ENCODE data around the gene LIME1.

Gene LIME1

DNA sequence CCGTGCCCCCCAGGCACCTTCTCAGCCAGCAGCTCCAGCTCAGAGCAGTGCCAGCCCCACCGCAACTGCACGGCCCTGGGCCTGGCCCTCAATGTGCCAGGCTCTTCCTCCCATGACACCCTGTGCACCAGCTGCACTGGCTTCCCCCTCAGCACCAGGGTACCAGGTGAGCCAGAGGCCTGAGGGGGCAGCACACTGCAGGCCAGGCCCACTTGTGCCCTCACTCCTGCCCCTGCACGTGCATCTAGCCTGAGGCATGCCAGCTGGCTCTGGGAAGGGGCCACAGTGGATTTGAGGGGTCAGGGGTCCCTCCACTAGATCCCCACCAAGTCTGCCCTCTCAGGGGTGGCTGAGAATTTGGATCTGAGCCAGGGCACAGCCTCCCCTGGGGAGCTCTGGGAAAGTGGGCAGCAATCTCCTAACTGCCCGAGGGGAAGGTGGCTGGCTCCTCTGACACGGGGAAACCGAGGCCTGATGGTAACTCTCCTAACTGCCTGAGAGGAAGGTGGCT is 39.1 kb upstream of the LIME1 start:
- DNase-seq, result no peak

DNA sequence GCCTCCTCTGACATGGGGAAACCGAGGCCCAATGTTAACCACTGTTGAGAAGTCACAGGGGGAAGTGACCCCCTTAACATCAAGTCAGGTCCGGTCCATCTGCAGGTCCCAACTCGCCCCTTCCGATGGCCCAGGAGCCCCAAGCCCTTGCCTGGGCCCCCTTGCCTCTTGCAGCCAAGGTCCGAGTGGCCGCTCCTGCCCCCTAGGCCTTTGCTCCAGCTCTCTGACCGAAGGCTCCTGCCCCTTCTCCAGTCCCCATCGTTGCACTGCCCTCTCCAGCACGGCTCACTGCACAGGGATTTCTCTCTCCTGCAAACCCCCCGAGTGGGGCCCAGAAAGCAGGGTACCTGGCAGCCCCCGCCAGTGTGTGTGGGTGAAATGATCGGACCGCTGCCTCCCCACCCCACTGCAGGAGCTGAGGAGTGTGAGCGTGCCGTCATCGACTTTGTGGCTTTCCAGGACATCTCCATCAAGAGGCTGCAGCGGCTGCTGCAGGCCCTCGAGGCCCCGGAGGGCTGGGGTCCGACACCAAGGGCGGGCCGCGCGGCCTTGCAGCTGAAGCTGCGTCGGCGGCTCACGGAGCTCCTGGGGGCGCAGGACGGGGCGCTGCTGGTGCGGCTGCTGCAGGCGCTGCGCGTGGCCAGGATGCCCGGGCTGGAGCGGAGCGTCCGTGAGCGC is 38.5 kb upstream of the LIME1 start:
- no peak for DNase-seq

DNA sequence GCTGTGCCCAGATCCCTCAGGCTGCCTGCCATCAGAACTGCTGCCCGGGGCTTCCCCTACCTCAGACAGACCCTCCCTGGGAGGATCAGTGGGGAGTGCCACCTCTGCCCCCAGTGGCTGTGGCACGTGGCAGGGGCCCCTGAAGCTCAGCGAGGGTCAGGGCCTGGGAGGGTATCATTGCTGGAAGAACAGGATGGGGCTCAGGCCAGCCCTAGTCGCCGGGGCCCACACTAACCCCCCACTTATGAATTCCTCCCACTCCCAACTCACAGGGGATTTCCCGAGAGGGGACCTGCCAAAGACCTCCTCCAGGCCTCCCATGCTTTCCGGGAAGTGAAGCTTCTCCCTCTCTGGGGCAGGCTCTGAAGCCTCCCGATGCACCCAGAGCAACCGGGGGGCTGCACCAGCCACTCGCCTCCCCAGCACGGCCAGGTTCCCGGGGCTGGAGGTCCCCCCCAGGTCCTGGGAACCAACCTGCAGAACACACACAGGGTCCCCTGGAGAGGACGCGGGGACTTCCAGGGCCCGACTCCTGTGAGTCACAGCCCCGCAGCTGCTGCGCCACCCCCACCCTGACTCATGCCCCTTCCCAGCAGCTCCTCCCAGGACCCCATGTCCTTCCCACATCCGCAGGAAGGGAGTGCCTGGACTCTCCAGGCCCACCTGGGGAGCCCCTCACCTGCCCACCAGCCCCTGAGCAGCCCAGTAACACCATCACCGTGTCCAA is 37.6 kb upstream of the LIME1 start:
- DNase-seq, result peak; percentile 58

DNA sequence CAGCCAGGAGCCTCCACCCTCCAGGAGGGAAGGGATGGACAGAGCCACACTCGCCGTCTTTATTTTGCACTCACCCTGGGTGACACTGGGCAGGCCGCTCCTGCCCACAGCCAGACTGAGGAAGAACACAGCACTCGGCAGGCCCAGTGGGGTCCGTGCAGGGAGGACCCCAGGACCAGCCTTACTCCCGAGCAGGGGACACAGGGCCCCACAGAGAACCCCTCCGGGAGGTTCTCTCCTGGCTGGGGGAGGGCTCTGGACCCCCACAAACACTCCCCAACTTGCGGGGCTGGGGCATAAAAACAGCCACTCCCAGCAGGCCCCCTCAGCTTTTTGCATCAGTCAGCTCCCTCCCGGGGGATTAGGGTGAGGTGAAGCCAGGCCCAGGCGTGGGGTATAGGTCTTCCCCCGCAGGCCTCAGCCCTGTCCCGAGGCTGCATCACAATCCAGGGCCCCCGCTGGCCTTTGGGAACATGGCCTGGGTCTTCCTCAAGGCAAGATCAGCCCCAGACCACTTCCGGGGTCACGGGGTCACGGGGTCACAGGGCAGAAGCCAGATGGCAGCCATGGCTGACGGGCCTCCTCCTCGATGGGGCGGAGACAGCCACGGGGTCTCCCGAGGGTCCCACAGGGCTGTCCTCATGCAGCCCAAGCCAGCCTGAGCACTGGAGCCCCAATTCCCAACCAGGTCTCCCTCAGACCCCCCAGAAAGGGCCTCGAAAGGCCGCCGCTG is 36.8 kb upstream of the LIME1 start:
- no peak for DNase-seq

DNA sequence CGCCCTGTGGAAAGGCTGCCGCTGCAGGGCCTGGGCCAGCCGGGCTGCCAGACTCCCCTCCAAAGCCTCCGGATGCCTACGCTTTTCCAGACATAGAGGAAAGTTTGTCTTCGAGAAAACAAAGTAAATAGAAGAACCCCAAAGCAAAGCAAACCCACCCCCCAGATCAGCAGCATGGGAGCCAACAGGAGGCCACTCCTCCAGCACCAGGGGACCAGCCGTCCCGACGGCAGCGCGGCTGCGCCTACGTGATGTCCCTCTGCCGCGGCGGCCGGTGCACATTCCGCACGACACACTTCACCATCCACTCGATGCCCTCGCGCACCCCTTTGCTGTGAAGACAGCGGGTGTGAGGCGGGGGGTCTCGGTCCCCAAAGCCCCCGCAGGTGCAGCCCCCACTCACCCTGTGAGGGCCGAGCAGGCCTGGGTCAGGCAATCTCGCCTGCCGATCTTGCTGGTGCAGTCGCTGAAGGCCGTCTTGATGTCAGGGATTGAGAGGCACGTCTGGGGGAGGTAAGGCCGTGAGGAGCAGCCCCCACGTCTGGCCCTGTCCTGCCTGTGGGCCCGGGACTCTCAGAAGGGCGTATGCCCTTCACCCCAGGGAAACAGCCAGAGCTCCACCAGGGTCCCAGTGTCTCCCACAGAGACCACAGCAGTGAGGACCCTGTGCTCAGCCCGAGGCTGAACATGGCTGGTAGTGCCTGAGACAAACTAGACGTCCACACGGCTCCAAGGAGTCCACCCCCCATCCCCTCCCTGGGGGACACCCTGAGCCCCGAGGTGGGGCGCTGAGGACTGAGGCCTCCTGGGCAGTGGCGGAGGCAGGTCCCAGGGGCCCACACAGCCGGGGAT is 36.0 kb upstream of the LIME1 start:
- DNase-seq, result no peak

DNA sequence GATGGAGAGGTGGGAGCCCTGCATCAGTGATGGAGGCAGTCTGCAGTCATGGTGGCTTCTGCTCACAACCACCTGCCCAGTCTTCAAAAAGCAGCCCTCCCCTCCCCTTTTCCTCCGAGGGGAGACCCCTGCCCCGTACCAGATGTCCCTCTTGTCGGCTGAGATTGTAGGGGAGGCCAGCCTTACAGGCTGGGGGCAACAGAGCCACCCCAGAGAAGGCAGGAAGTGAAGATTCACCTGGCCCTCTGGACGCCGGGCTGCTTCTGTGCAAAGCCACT is 35.5 kb upstream of the LIME1 start:
- DNase-seq, result no peak

DNA sequence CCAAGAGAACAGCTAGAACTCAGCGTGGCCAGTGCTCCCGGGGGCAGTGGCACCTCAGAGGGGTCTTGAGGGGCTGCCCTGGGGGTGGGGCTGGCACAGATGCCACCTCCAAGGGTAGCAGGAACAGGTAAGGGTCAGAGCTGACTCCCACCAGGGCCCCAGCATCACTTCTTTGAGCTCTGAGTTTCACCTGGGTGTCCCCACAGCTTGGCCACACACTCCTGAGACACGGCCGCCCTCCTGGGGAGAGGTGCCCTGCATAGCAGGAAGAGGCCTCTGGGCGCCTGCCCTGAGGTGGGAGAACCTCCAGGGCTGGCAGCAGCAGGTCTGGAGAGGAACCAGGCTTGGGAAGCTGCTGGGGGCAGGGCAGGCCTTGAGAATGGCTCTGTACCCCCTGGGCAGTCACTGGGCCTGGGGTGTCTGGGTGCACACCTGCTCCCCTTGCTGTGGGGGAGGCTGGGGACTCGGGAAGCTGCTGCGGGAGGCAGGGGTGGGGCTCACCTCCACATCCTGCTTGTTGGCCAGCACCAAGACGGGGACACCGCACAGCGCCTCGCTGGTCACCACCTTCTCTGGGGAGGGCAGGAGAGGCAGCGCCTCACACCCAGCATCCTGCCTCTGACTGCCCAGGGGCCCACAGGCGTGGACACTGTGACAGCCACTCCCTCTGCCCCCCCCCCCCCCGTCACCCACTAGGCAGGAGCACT is 35.0 kb upstream of the LIME1 start:
- no peak for DNase-seq

DNA sequence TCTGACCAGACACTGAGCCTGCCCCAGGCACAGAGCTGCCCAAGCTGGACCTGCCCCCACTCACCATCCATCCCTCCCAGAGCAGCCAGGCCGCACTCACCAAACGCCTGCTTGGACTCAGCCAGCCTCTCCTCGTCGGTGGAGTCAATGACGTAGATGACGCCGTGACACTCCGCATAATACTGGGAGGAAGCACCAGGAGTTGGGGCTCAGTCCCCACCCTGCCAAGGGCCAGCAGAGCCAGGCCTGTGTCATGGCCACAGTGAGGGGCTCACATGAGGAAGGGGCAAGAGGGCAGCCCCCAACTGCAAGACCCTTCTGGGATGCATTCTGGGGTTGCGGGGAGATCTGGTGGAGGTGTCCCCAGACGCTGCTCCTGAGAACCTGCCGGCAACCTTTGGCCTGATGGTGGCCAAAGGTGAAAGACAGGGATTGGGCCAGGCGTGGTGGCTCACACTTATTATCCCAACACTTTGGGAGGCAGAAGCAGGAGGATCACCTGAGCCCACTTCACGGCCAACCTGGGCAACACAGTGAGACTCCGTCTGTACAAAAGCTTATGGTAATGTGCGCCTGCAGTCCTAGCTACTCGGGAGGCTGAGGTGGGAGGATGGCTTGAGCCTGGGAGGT is 34.3 kb upstream of the LIME1 start:
- no peak for DNase-seq

DNA sequence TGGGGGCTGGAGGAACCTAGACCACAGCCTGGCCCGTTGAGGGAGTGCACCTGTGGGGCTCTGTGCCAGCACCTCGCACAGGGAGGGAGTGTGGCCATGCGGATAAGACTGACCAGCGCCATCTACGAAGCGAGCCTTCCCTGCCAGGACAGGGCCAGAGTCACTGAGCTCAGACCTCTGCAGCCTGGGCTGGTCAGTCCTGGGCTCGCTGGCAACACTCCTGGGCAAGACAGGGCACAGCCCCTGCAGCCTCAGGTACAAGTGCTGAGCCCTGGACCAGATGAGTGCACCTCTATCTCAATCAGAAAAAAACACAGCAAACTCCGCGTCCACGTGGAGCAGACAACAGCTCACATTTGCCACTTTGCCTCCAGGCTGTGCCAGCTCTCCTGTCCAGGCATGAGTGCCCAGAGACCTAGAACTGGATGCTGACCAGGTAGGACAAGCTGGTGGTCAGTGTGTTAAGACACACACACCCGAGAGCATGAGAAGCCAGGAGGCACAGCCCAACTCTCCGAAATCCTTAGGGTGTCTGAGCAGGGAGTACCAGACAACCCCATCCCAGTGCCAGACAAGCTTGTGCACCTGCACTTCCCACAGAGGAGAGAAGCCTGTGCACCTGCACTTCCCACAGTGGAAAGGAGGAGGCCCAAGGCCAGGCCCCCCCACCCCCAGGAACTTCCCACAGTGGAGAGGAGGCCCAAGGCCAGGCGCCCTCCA is 33.6 kb upstream of the LIME1 start:
- DNase-seq, result no peak

DNA sequence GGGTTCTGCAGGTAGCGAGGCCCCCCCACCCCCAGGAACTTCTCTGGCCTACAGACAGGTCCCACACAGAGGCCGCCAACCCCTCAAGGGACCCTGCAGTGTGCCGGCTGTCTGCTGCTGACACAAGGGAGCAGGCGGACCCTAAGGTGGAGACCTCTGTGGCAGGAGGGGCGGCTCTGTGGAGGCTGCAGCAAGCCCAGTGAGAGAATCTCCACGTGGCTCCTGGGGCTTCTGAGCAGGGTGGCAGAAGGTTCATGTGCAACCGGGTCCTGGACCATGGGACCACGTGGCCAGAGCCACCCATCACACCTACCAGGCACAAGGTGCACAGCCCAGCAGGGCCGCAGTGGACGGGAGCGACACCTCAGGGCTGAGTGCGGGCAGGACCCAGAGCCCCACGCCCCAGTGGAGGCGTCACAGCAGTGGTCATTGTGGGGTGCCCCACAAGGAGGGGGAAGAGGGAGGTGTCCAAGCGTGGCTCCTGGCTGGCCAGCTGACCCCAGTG is 32.9 kb upstream of the LIME1 start:
- DNase-seq, result no peak

DNA sequence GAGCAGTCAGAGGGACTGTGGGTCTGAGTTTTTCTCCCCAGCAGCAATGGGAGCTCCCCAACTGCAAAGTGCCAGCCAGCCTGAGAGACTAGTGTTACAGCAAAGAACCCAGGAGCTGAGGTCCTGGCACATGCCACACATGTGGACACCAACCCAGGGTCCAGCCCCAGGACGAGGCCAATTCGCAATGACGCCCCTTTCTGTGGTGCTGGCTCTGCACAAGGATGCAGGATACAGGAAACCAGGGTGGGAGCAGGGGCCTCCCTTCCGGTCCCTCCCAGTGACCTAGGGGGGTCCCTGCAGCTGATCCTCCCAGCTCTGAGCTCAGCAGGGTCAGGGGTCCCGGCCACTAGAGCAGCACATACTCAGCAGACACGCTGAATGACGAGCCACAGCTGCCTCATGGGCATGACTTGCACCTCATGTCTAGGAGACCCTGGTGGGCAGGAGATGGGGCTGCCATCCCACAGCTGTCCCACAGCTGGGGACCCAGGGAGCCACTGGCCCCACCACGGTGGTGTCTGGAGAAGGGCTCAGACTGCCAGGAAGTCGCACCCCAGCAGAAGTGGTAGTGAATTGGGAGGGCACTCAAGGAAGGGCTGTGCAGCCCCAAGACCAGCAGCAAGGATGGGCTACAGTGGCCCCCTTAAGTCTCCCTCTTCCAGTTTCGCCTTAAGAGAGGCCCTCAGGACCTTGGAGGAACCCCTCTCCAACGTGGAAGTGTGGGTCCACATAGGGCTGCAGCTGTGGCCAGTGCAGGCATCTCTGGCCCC is 32.3 kb upstream of the LIME1 start:
- DNase-seq, result no peak

DNA sequence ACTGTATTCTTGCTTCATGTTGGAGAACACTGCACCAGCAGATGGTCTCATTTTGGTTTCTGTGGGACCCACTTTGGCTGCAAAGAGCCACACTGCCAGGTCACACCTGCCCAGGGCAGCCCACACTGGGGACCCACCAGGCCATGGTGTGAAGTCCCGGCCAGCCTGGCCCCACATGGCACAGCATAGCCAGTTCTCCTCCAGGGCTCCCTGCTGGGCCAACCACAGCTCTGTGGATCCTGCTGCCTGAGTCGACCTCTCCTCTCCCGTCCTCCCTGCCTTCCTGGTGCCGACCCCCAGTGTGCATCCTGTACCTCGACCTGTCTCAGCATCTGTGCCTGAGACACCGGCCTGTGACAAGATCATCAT is 31.7 kb upstream of the LIME1 start:
- DNase-seq, result no peak

DNA sequence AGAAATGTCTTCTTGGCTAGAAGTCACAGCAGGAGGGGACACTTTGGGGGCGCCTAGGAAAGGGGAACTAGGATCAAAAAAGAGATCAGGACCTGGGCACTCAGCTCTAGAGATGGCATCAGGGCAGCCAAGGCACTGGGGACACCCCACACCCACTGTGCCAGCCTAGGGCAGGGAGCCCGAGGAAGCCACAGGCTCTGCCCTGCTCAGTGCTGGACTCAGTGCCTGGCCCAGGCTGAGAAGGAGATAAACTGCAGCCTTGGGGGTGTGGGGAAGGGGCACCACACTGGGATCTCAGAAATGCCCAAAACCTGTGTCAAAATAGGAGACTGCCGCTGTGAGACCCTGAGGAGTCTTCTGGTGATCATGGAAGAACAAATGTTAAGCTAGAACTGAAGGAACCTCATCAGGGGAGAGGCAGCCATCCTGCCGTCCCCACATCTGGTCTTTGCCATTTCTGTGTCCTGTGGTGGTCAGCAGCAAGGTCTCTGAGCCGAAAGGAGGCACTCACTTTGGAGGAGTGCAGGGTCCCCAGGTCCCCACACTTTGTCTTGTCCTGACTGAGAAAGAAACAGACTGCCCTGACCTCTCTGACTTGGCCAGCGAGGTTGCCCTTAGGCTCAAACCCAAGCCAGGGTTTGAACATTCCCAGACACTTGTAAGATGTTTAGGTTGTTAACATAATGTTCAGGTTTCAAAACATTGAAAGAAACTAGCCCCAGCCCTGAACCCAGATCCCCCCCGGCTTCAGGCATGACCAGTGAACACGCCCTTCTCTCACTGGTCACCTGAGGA is 31.0 kb upstream of the LIME1 start:
- DNase-seq, result no peak

DNA sequence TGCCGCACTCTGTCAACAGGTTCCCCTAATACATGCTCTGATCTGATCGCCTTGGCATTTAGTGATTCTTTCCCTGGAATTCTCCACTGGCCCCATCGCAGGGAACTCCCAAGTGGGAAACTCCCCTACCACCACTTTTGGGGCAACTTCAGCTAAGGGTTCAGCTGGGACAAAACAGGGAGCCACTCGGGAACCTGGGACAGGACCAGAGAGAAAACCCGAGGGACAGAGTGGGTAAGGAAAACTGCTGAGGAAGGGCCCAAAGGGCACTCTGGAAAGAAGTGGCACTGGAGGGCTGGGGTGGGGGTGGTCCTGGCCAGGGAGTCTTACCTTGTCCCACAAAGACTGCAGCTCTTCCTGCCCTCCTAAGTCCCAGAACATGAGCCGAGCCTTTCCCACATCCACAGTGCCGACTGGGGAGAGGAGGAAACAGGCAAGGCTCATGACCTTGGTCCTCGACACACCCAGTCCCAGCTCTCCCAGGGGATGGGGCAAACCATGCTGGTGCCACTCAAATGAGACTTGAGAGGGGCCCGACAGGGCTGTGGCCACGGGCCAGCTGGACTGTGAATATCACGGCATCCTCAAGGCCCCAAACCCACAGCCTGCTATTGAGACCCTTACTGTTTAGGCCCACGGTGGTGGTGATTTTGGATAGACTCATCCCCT is 30.3 kb upstream of the LIME1 start:
- DNase-seq, result no peak

DNA sequence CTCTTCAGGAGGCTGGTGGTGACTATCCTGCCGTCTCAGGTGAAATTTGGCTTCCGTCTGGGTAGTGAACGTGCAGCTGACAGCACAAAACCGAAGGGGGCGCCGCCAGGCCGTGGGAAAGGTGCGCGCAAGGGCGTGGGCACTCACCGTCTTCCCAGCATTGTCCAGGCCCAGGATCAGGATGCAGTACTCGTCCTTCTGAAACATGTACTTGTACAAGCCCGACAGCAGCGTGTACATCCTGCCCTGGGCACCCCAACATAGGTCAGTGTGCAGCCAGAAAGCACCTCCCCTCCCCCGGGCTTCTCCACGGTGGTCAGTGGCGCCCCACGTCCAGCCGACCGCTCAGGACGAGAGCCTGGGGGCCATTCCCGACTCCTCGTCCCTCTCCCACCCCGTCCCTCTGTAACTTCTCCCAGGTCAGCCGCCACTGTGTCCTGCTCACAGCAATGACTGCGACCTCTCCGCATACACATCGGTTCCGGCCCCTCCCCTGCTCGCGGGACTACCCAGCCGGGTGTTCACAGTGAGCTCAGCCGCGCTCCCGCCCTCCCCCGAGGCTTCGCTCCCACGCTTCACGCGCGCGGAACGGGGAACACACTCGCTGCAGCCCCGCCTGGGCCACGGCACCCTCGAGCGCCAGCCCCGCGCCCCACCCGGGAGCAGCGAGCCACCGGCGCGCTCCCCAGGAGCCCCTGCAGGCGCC is 29.5 kb upstream of the LIME1 start:
- peak; percentile 66 for DNase-seq

DNA sequence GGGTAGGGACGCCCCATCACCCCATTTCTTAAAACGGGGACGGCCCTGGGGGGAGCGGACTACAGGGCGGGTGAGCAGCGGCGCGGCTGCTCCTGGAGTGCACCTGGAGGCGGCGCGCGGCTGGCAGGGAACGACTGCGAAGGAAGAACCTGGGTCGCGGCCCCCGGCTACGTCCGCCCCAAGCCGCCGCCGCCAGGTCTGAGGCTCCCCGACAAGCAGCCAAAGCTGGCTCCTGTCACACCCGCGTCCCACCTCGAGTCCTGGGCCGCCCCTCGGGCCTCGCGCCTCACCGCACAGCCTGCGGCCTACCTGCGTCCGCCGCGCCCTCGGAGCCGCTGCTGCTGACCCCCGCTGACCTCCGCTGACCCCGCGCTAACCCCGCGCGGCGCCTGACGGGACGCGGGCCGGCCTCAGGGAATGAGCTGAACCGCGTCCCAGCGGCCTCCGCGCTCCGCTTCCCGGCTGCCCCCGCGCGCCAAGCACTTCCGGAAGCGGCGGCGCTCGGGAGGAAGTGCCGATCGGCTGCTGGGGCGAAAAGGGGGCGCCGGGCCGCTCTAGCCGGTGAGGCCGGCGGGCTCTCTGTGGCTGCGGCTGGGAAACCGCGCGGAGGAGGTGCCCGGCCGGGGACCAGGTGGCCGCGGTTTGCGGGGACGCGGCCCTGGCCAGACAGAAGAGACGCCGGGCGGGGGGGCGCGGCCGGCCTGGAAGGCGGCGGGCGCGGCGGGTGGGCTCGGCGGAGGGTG is 28.7 kb upstream of the LIME1 start, which contains the start of the genes ARFRP1 and ZGPAT:
Gene ARFRP1 (minus strand): TSS at position 419 of the 743 bp plus-strand sequence. CDS start 885 bp downstream, outside the sequence.
Gene ZGPAT (plus strand): TSS at position 482 of the 743 bp plus-strand sequence. CDS start 542 bp downstream, outside the sequence.
- peak; percentile 89 for DNase-seq
